ENCODE data around the gene SSPN. TPM values are rescaled to one million over a fixed set of nuclear protein-coding genes. Genes with fewer than 3 reads are reported as not detected.

SSPN gene
- total RNA-seq, 2 donors from 2014 or later: 8.5 to 13.5 TPM

GRCh38 chr12:26162905-26163304 lies 32.5 kb upstream of the SSPN start:
- Histone ChIP-seq H3K9ac (ENCODE audit: low read depth in 2 of 2, low read length in 2 of 2) (no peak overlapping the region), H3K4me1 (no peaks in the 10 kb centered on the region), H3K27ac (no peak overlapping the region), H3K4me3 (no peak overlapping the region), H3K9me3 (no peaks in the 10 kb centered on the region), H3K36me3 (no peaks in the 10 kb centered on the region), H3K27me3 (no peaks in the 10 kb centered on the region)
- TF ChIP-seq CTCF (IDR thresholded peaks at IDR 0.05): no peak
- no peak for DNase-seq
- intact Hi-C loops (cut with DNase I): no loop called here

- H3K9ac ChIP-seq (ENCODE audit: low read depth in 2 of 2, low read length in 2 of 2): no peak overlapping the region
- H3K27ac ChIP-seq: no peak overlapping the region
- intact Hi-C loops (cut with DNase I): no loop called here
- no peaks in the 10 kb centered on the region for H3K4me1 ChIP-seq
- H3K9me3 ChIP-seq: no peaks in the 10 kb centered on the region
- H3K27me3 ChIP-seq: no peaks in the 10 kb centered on the region
- no peak for TF ChIP-seq CTCF (IDR thresholded peaks at IDR 0.05)
- no peak for DNase-seq
- H3K4me3 ChIP-seq: no peak overlapping the region
- no peaks in the 10 kb centered on the region for H3K36me3 ChIP-seq
These were observed 31.3 kb upstream of the SSPN start for GRCh38 chr12:26164118-26164517.

GRCh38 chr12:26172013-26172412 lies 23.4 kb upstream of the SSPN start:
- H3K9ac ChIP-seq (ENCODE audit: low read depth in 2 of 2, low read length in 2 of 2): no peak overlapping the region
- H3K4me1 ChIP-seq: no peaks in the 10 kb centered on the region
- no peaks in the 10 kb centered on the region for H3K27me3 ChIP-seq
- H3K9me3 ChIP-seq: no peaks in the 10 kb centered on the region
- H3K36me3 ChIP-seq: no peaks in the 10 kb centered on the region
- DNase-seq: no peak
- TF ChIP-seq CTCF (IDR thresholded peaks at IDR 0.05): no peak
- intact Hi-C loops (cut with DNase I): no loop called here
- H3K4me3 ChIP-seq: no peak overlapping the region
- no peak overlapping the region for H3K27ac ChIP-seq

GRCh38 chr12:26172539-26172938 lies 22.8 kb upstream of the SSPN start:
- Histone ChIP-seq H3K4me3 (no peak overlapping the region), H3K4me1 (no peaks in the 10 kb centered on the region), H3K27me3 (no peaks in the 10 kb centered on the region), H3K9ac (ENCODE audit: low read depth in 2 of 2, low read length in 2 of 2) (no peak overlapping the region), H3K27ac (no peak overlapping the region), H3K36me3 (no peaks in the 10 kb centered on the region), H3K9me3 (no peaks in the 10 kb centered on the region)
- no peak for DNase-seq
- intact Hi-C loops (cut with DNase I): no loop called here
- no peak for TF ChIP-seq CTCF (IDR thresholded peaks at IDR 0.05)

- no peaks in the 10 kb centered on the region for H3K36me3 ChIP-seq
- H3K27me3 ChIP-seq: no peaks in the 10 kb centered on the region
- H3K4me1 ChIP-seq: no peaks in the 10 kb centered on the region
- no peak for DNase-seq
- no peak overlapping the region for H3K4me3 ChIP-seq
- H3K9me3 ChIP-seq: no peaks in the 10 kb centered on the region
- peak overlapping the region; percentile 24 for H3K27ac ChIP-seq
- intact Hi-C loops (cut with DNase I): no loop called here
- TF ChIP-seq CTCF (IDR thresholded peaks at IDR 0.05): no peak
- no peak overlapping the region for H3K9ac ChIP-seq (ENCODE audit: low read depth in 2 of 2, low read length in 2 of 2)
These were observed 22.3 kb upstream of the SSPN start for GRCh38 chr12:26172946-26173552.
